Spleen (tissue), 7 donors: ENCODE measurements around the gene ADARB2.

Experiments used
- POLR2A ChIP-seq, 3 donors: fragments of 450-650 bp; IDR thresholded peaks; one replicate each; pipeline ENCODE4 v1.5.1; 2017; ENCODE audit warnings: antibody characterized with exemption in 3 of 3, mild to moderate bottlenecking in 1 of 3
- POLR2AphosphoS5 ChIP-seq, 3 donors: sonication (generic); formaldehyde crosslinking; IDR thresholded peaks; one replicate each; pipeline ENCODE4 v1.5.1; 2017; ENCODE audit warnings: antibody characterized with exemption in 3 of 3
- TF ChIP-seq, protein P1 (sequence below), 11 experiments: fragments of 200-600 bp in 7 of 11; fragments of 450-650 bp in 4 of 11; sonication (generic) in 4 of 11; IDR thresholded peaks in 8 of 11; conservative IDR thresholded peaks in 3 of 11; 1 replicate in 7 of 11; 2 replicates in 4 of 11; pipeline versions ENCODE4 v1.4.0 to v1.8.0; 2016 to 2021; ENCODE audit warnings: antibody characterized with exemption in 11 of 11, inconsistent platforms in 4 of 11, mild to moderate bottlenecking in 1 of 11
- donor health status: DM: no; HTN: no; CAD: no; lungs with moderate emphysema.
- donor health status: DM: no; HTN: no; CAD: no.
- donor health status: DM: no; HTN: no; CAD: no.

DNA sequence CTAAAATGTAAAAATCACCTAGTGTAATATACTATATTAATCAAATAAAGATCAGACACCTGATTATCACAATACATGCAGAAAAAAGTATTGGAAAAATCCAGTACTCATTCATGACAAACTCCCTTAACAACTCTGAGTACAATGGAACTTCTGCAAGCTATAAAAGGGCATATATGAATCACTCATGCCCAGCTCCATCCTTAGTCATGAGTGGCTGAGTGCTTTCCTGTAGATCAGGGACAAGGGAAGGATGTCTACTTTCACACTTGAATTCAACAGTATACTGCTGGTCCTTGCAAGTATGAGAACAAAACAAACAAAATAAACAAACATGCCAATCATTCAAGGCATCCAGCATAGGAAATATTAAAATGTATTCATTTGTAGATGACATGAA is 116.5 kb downstream of the ADARB2 start:
- TF ChIP-seq POLR2AphosphoS5 (IDR thresholded peaks at IDR 0.05) (no peak), POLR2A (IDR thresholded peaks at IDR 0.05) (no peak)
- TF ChIP-seq, protein P1, sequence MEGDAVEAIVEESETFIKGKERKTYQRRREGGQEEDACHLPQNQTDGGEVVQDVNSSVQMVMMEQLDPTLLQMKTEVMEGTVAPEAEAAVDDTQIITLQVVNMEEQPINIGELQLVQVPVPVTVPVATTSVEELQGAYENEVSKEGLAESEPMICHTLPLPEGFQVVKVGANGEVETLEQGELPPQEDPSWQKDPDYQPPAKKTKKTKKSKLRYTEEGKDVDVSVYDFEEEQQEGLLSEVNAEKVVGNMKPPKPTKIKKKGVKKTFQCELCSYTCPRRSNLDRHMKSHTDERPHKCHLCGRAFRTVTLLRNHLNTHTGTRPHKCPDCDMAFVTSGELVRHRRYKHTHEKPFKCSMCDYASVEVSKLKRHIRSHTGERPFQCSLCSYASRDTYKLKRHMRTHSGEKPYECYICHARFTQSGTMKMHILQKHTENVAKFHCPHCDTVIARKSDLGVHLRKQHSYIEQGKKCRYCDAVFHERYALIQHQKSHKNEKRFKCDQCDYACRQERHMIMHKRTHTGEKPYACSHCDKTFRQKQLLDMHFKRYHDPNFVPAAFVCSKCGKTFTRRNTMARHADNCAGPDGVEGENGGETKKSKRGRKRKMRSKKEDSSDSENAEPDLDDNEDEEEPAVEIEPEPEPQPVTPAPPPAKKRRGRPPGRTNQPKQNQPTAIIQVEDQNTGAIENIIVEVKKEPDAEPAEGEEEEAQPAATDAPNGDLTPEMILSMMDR (IDR thresholded peaks at IDR 0.05 in 8 of 11, conservative IDR thresholded peaks at IDR 0.05 in 3 of 11): no peak
